Measurements from ENCODE around the gene TBC1D22A. TPM values are rescaled to one million over a fixed set of nuclear protein-coding genes. Genes with fewer than 3 reads are reported as not detected.

The TBC1D22A gene
- polyA plus RNA-seq, 1 donor from 2014 or later = 9.3 TPM

DNA sequence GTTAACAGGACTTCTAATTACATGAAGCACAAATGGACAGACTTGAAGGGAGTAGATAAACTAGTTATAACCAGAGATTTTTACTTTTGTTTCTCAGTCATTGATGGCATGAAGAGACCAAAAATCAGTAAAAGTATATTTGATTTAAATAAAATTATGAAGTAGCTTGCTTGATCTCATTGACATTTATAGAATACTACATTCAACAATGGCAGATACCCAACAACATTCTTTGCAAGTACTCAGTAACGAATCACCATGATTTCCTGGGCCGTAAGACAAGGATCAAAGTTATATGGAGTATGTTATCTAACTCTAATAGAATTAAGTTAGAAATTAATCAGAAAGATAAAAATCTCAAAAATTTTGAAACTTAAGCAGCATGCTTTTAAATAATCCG lies 317.6 kb downstream of the TBC1D22A start:
- Histone ChIP-seq H3K36me3 (ENCODE audit: insufficient read depth, low read length) (no peaks in the 10 kb centered on the region), H3K9me2 (ENCODE audit: insufficient read depth, low read length) (no peaks in the 10 kb centered on the region), H3K4me2 (ENCODE audit: low read length) (no peak overlapping the region), H3K27me3 (ENCODE audit: insufficient read depth, low read depth, low read length) (no peaks in the 10 kb centered on the region), H3K9me3 (ENCODE audit: low read length) (no peaks in the 10 kb centered on the region), H3K27ac (ENCODE audit: low read length) (no peak overlapping the region), H3K9ac (ENCODE audit: low read length) (no peak overlapping the region), H2AFZ (ENCODE audit: low read depth, low read length) (no peak overlapping the region), H3F3A (ENCODE audit: insufficient read depth, low read length, poor library complexity, severe bottlenecking) (no peaks in the 10 kb centered on the region), H4K20me1 (ENCODE audit: insufficient read depth) (no peaks in the 10 kb centered on the region), H3K79me2 (replicated peaks; ENCODE audit: insufficient read depth, low read length) (no peaks in the 10 kb centered on the region), H3K4me3 (ENCODE audit: low read length) (no peak overlapping the region)
- TF ChIP-seq, protein P1, sequence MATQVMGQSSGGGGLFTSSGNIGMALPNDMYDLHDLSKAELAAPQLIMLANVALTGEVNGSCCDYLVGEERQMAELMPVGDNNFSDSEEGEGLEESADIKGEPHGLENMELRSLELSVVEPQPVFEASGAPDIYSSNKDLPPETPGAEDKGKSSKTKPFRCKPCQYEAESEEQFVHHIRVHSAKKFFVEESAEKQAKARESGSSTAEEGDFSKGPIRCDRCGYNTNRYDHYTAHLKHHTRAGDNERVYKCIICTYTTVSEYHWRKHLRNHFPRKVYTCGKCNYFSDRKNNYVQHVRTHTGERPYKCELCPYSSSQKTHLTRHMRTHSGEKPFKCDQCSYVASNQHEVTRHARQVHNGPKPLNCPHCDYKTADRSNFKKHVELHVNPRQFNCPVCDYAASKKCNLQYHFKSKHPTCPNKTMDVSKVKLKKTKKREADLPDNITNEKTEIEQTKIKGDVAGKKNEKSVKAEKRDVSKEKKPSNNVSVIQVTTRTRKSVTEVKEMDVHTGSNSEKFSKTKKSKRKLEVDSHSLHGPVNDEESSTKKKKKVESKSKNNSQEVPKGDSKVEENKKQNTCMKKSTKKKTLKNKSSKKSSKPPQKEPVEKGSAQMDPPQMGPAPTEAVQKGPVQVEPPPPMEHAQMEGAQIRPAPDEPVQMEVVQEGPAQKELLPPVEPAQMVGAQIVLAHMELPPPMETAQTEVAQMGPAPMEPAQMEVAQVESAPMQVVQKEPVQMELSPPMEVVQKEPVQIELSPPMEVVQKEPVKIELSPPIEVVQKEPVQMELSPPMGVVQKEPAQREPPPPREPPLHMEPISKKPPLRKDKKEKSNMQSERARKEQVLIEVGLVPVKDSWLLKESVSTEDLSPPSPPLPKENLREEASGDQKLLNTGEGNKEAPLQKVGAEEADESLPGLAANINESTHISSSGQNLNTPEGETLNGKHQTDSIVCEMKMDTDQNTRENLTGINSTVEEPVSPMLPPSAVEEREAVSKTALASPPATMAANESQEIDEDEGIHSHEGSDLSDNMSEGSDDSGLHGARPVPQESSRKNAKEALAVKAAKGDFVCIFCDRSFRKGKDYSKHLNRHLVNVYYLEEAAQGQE (IDR thresholded peaks at IDR 0.05; ENCODE audit: borderline replicate concordance) = no peak
- no peak for TF ChIP-seq TAF1 (IDR thresholded peaks at IDR 0.05; ENCODE audit: low read depth)

DNA sequence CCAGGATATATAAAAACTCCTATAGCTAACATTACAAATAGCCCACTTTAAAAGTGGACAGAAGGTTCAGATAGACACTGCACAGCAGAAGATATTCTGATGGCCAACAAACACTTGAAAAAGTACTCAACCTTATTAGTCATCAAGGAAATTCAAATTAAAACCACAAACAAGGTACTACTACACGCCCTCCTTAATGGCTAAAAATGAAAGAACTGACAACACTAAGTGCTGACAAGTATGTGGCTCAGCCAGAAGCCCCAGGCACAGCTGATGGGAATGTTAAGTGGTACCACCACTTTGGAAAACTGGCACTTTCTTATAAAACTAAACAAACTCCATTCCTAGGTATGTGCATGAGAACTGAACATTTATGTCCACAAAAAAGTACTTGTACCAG lies 320.1 kb downstream of the TBC1D22A start:
- Histone ChIP-seq H3K4me2 (ENCODE audit: low read length) (no peak overlapping the region), H3F3A (ENCODE audit: insufficient read depth, low read length, poor library complexity, severe bottlenecking) (no peaks in the 10 kb centered on the region), H3K36me3 (ENCODE audit: insufficient read depth, low read length) (no peaks in the 10 kb centered on the region), H3K9me2 (ENCODE audit: insufficient read depth, low read length) (no peaks in the 10 kb centered on the region), H2AFZ (ENCODE audit: low read depth, low read length) (no peak overlapping the region), H3K9ac (ENCODE audit: low read length) (no peak overlapping the region), H3K4me3 (ENCODE audit: low read length) (no peak overlapping the region), H4K20me1 (ENCODE audit: insufficient read depth) (no peaks in the 10 kb centered on the region), H3K79me2 (replicated peaks; ENCODE audit: insufficient read depth, low read length) (no peaks in the 10 kb centered on the region), H3K27me3 (ENCODE audit: insufficient read depth, low read depth, low read length) (no peaks in the 10 kb centered on the region), H3K9me3 (ENCODE audit: low read length) (no peaks in the 10 kb centered on the region), H3K27ac (ENCODE audit: low read length) (no peak overlapping the region)
- no peak for TF ChIP-seq SMC3 (conservative IDR thresholded peaks at IDR 0.05; ENCODE audit: poor library complexity)
- TF ChIP-seq RAD21 (conservative IDR thresholded peaks at IDR 0.05) = no peak
- TF ChIP-seq CTCF (IDR thresholded peaks at IDR 0.05; ENCODE audit: poor library complexity, severe bottlenecking) = no peak
- no peak for TF ChIP-seq EP300 (conservative IDR thresholded peaks at IDR 0.05; ENCODE audit: poor library complexity, severe bottlenecking)
- TF ChIP-seq POLR2AphosphoS5 (IDR thresholded peaks at IDR 0.05) = no peak
- no peak for TF ChIP-seq MXI1 (conservative IDR thresholded peaks at IDR 0.05; ENCODE audit: poor library complexity, severe bottlenecking)
- TF ChIP-seq TAF1 (IDR thresholded peaks at IDR 0.05; ENCODE audit: low read depth) = no peak
- no peak for TF ChIP-seq EZH2 (IDR thresholded peaks at IDR 0.05; ENCODE audit: borderline replicate concordance, insufficient read depth, low read length, poor library complexity, severe bottlenecking)
- TF ChIP-seq, protein P1 (IDR thresholded peaks at IDR 0.05; ENCODE audit: borderline replicate concordance) = no peak
